Measurements from ENCODE around the gene RAB18.

- TF ChIP-seq, protein P1, sequence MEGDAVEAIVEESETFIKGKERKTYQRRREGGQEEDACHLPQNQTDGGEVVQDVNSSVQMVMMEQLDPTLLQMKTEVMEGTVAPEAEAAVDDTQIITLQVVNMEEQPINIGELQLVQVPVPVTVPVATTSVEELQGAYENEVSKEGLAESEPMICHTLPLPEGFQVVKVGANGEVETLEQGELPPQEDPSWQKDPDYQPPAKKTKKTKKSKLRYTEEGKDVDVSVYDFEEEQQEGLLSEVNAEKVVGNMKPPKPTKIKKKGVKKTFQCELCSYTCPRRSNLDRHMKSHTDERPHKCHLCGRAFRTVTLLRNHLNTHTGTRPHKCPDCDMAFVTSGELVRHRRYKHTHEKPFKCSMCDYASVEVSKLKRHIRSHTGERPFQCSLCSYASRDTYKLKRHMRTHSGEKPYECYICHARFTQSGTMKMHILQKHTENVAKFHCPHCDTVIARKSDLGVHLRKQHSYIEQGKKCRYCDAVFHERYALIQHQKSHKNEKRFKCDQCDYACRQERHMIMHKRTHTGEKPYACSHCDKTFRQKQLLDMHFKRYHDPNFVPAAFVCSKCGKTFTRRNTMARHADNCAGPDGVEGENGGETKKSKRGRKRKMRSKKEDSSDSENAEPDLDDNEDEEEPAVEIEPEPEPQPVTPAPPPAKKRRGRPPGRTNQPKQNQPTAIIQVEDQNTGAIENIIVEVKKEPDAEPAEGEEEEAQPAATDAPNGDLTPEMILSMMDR (conservative IDR thresholded peaks at IDR 0.05; ENCODE audit: low read length): no peak
- no peak for TF ChIP-seq EZH2phosphoT487 (IDR thresholded peaks at IDR 0.05; ENCODE audit: borderline replicate concordance, low read depth, low read length)
Observed at GRCh38 chr10:27534161-27534700, 30.1 kb downstream of the RAB18 start.
